Endothelial cell of hepatic sinusoid (primary cell): ENCODE measurements around the gene PLPP4.

Source experiments
- in situ Hi-C: cut with HindIII; loops from 2 replicates; pipeline ENCODE4 v1.10.0; 2017; ENCODE audit warnings: low sequenced_read_pairs

PLPP4 gene

GRCh38 chr10:120456143-120456625 lies 843 bp upstream of the PLPP4 start:
- in situ Hi-C loops = no loop called here

- in situ Hi-C loops = no loop called here
These were observed 575 bp downstream of the PLPP4 start for GRCh38 chr10:120457431-120458172.

DNA sequence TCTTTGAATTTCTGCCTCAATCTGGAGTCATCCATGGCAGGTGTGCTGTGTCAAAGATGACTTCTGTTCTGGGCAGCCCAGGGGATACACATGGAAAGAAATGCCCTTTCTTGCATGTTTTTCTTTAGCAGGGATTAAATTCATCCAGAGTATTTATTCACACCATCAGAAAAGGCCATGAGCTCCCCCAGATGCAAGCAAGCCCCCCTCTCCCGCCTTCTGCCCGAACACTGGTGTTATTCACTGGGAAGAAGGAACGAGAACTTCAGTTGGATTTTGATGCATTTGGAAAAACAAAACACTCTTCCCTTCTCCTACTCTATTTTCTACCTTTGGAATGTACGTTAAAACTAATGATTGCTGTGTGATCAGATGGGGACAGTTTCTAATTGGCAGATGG lies 1.4 kb downstream of the PLPP4 start:
- in situ Hi-C loops = no loop called here

- in situ Hi-C loops = no loop called here
These were observed 2.2 kb downstream of the PLPP4 start for GRCh38 chr10:120459185-120459584.

- in situ Hi-C loops = no loop called here
These were observed 3.2 kb downstream of the PLPP4 start for GRCh38 chr10:120460186-120460585.

- in situ Hi-C loops = no loop called here
These were observed 3.7 kb downstream of the PLPP4 start for GRCh38 chr10:120460776-120461175.

GRCh38 chr10:120462018-120462682 lies 5.1 kb downstream of the PLPP4 start:
- in situ Hi-C loops = no loop called here

DNA sequence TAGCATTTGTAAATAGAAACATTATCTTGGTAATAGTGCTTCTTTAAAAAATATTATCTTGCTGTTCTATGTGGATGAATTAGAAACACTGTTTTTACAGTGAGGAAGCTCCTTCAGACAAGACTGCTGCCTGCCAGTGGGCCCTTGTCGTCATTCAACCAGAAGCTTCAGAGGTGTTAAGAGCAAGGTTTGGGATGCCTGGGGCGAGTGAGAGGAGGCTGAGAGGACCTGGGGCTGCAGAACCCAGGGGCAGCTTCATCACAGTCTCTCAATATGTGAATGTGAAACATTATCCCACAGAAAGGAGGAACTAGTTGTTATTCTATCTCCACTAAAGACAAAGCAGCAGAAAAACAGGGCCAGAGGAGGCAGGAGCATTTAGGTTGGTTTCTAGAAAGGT lies 8.1 kb downstream of the PLPP4 start:
- in situ Hi-C loops = no loop called here

DNA sequence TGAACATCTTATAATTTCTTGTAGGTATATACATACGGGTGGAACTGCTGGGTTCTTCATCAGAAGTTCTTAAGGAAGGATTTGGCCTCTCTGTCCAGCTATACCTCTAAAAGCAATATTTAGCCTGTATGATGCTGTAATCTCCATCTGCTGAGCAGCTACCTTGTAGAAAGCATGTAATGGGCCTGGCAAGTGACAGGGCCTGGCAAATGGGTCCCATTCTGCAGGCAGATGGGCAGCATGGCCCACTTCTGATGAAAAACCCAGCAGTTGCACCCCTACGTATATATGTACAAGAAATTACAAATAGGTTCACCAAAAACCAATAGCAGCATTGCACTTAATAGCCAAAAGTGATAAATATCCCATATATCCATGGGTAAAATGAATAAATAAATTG lies 9.0 kb downstream of the PLPP4 start:
- in situ Hi-C loops = no loop called here

DNA sequence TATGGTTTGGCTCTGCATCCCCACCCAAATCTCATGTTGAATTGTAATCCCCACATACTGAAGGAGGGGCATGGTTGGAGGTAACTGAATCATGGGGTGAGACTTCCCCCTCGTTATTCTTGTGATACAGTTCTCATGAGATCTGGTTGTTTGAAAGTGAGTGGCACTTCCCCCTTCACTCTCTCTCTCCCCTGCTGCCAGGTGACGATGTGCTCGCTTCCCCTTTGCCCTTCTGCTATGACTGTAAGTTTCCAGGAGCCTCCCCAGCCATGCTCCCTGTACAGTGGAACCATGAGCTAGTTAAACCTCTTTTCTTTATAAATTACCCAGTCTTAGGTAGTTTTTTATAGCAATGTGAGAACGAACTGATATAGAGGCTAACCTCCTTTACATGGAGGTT lies 16.6 kb downstream of the PLPP4 start:
- in situ Hi-C loops = no loop called here

DNA sequence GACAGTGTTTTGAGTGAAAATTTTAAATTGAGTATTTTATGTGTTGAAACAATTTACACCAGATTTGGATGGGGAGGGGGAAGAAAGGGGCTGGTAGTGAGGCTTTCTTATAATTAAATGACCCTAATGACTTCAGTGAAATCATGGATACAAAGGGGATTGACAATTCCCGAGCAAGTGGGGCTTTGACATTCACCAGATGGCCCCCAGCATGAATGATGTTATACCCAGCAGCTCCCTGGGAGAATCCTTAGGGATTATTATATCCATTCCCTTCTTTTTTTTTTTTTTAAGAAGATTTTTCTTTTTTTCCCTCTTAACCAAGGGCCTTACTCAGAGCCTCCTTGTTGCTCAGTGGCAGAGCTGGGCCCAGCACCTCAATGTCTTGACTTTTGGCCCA lies 17.9 kb downstream of the PLPP4 start:
- in situ Hi-C loops = no loop called here

DNA sequence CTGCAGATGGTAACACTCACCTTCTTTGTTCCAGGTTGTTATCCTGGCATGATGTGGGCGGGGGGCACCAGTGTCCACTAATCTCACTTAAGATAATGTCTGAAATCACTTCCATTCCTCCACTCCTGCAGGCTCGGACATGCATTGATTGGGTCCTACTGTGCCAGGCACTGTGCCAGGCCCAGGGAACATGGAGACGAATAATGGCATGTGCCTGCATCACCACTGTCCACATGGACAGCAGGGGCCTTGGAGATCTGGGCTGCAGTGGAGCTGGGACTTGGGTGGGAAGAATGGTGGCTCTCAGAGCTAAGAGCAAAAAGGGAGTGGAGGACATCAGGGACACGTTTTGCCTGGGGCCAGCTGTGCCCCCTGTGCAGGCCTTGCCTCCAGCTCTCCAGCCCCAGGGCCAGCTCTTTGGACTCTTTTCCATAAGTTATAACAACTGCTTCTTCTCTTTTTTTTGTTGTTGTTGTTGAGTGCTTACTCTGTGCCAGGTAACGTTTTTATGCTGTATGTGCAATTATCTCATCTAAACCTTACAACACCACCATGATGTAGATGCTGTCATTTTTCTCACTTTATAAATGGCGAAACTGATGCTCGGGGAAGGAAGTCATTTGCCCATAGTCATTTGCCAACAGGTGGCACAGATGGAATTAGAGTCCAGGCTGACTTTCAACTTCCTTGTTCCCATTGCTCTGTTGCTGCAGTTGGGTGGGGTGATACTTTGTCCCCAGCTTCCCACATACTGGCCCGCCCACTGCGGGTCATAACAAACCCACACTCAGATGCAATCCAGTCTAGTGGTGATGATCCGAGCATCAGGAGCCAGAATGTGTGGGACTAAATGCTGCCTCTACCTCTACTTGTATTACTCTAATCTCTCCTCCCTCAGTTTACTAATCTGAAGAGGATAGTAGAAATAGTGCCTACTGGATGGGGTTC lies 19.1 kb downstream of the PLPP4 start:
- in situ Hi-C loops = no loop called here

GRCh38 chr10:120477021-120477742 lies 20.2 kb downstream of the PLPP4 start:
- in situ Hi-C loops = no loop called here

GRCh38 chr10:120477743-120478141 lies 20.7 kb downstream of the PLPP4 start:
- in situ Hi-C loops = no loop called here

GRCh38 chr10:120478386-120478785 lies 21.4 kb downstream of the PLPP4 start:
- in situ Hi-C loops = no loop called here

DNA sequence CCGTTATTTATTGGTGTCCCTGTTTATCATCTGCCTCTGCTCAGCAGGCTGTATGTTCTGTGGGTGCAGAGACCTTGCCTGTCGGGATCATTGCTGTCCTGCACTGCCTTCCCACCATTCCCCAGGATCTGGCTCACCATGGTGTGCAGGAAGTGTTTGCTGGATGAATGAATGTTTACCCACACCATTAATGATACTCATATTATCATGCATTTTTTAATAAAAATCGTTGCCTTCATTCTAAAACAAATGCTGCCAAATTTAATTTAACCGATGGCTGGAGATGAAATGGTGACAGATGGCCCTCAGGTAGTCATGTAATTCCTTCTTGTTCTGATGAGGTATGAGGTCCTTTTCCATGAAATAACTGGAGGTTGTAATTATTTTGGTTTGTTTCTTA lies 22.5 kb downstream of the PLPP4 start:
- in situ Hi-C loops = no loop called here

DNA sequence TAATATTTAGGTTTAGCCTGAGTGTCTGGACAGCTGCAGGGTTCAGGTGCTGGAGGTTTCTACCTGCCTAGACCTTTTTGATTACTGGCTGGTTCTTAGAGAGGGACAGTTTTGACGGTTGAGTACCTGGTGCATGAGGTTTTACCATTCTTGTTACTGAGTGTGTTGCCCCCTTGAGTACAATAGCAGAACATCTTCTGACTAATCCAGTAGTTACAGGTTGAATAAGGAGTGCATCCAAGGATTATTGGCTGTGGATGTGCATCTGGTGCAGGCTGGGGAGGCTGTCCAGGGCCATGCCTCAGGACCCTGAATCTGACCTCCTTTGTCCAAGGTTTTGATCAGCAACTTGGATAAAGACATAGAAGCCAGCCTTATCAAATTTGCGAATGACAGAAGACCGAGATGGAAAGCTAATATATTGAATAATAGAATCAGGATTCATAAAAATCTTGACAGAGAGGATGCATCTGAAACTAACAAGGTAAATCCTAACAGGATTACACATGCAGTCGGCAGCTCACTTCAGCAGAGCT lies 23.1 kb downstream of the PLPP4 start:
- in situ Hi-C loops = no loop called here

DNA sequence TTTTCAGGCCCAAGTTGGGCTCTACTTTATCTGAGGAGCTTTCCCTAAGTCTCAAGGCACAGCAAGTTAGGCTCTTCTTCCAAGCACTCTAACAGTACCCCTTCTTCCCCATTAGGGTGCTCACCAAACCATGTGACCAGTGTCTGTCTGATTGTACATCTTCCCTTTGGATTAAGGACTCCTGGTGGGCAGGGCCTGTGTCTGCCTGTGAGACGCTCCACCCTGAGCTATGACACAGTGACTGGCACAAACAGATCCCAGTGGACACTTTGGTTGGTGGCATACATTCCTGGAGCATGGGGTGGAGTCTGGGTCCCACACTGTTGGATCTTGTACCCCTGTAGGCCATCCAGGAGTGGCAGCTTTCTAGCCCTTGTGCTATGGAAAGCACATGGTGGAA lies 23.8 kb downstream of the PLPP4 start:
- in situ Hi-C loops = no loop called here

GRCh38 chr10:120483006-120483405 lies 26.0 kb downstream of the PLPP4 start:
- in situ Hi-C loops = no loop called here

GRCh38 chr10:120483651-120484301 lies 26.7 kb downstream of the PLPP4 start:
- in situ Hi-C loops = no loop called here
